GM23248 (cell line): ENCODE data around the gene LTB4R. TPM values are rescaled to one million over a fixed set of nuclear protein-coding genes. Genes with fewer than 3 reads are reported as not detected.

Experiments used
- DNase-seq: peaks from one replicate; pipeline ENCODE4 v3.0.0-alpha.2; 2015
- H2AFZ ChIP-seq: fragments of 200-600 bp; sonication (generic); 2 replicates; pipeline ENCODE4 v1.6.1; 2016; ENCODE audit warnings: antibody characterized with exemption
- H3F3A ChIP-seq: fragments of 200-600 bp; sonication (generic); 2 replicates; pipeline ENCODE4 v1.6.1; 2016; ENCODE audit warnings: mild to moderate bottlenecking, antibody characterized with exemption, mixed run types; ENCODE audit not compliant: insufficient read depth
- H3K27ac ChIP-seq: fragments of 200-600 bp; sonication (generic); 2 replicates; pipeline ENCODE4 v1.5.1; 2016; ENCODE audit warnings: mild to moderate bottlenecking
- H3K27me3 ChIP-seq: fragments of 200-600 bp; sonication (generic); replicated peaks from 2 replicates; pipeline ENCODE4 v1.6.1; 2016; ENCODE audit warnings: mild to moderate bottlenecking; ENCODE audit not compliant: insufficient read depth
- H3K36me3 ChIP-seq: fragments of 200-600 bp; sonication (generic); 2 replicates; pipeline ENCODE4 v1.6.1; 2016; ENCODE audit warnings: low read depth, mild to moderate bottlenecking
- H3K4me1 ChIP-seq: fragments of 200-600 bp; sonication (generic); 2 replicates; pipeline ENCODE4 v1.6.1; 2016; ENCODE audit warnings: mild to moderate bottlenecking; ENCODE audit not compliant: insufficient read depth
- H3K4me2 ChIP-seq: fragments of 200-600 bp; sonication (generic); one replicate; pipeline ENCODE4 v1.6.1; 2016; ENCODE audit warnings: mild to moderate bottlenecking; ENCODE audit not compliant: unreplicated experiment
- H3K4me3 ChIP-seq: fragments of 200-600 bp; sonication (generic); 2 replicates; pipeline ENCODE4 v1.5.1; 2016; ENCODE audit warnings: mild to moderate bottlenecking
- H3K79me2 ChIP-seq: fragments of 200-600 bp; sonication (generic); 2 replicates; pipeline ENCODE4 v1.6.1; 2016; ENCODE audit warnings: mild to moderate bottlenecking; ENCODE audit not compliant: insufficient read depth
- H3K9ac ChIP-seq: fragments of 200-600 bp; sonication (generic); 2 replicates; pipeline ENCODE4 v1.6.1; 2016; ENCODE audit warnings: mild to moderate bottlenecking
- H3K9me2 ChIP-seq: fragments of 200-600 bp; sonication (generic); 2 replicates; pipeline ENCODE4 v1.6.1; 2016; ENCODE audit warnings: mixed run types, mild to moderate bottlenecking, moderate library complexity; ENCODE audit not compliant: insufficient read depth
- H3K9me3 ChIP-seq: fragments of 200-600 bp; sonication (generic); one replicate; pipeline ENCODE4 v1.6.1; 2017; ENCODE audit warnings: low read depth
- H4K20me1 ChIP-seq: fragments of 200-600 bp; sonication (generic); 2 replicates; pipeline ENCODE4 v1.6.0; 2016; ENCODE audit not compliant: insufficient read depth
- EZH2 ChIP-seq: fragments of 200-600 bp; sonication (generic); IDR thresholded peaks from 2 replicates; pipeline ENCODE4 v1.6.1; 2018; ENCODE audit warnings: antibody characterized with exemption, mild to moderate bottlenecking; ENCODE audit not compliant: insufficient read depth, poor library complexity, severe bottlenecking
- EZH2phosphoT487 ChIP-seq: fragments of 200-600 bp; sonication (generic); IDR thresholded peaks from 2 replicates; pipeline ENCODE4 v1.6.1; 2018; ENCODE audit warnings: antibody characterized with exemption, moderate library complexity, mild to moderate bottlenecking, low read depth; ENCODE audit not compliant: insufficient read depth
- WGBS, 2 experiments: methylation state at CpG; one replicate each; pipeline ENCODE4 v1.1.6; 2015 to 2017; ENCODE audit warnings: low lambda C conversion rate in 2 of 2, low coverage in 1 of 2; ENCODE audit errors: missing lambda C conversion rate in 2 of 2; 5-methylcytosine and 5-hydroxymethylcytosine counted together
- in situ Hi-C: fragments of 300-500 bp; cut with MboI; formaldehyde crosslinking; loops from 2 replicates; pipeline ENCODE4 v1.15.0; 2020
- polyA plus RNA-seq: library from polyadenylated mRNA; unstranded; fragments of >200 nt; fragmentation: Nextera tagmentation; extraction: Ambion mirVana; gene quantifications from 2 replicates; pipeline ENCODE4 v1.2.1, GENCODE V29; 2016
- total RNA-seq: library from RNA; depleted of rRNA; stranded (reverse); fragments of >200 nt; shearing (Covaris generic); gene quantifications from 2 replicates; pipeline ENCODE4 v1.2.3, GENCODE V29; 2014

The LTB4R gene
- total and polyA plus RNA-seq, 2 experiments from 2014 or later = 1.1 to 2.4 TPM

- peaks cover 16% of the 10 kb centered on the region; the same call in 1 of the 2 replicates for H3K4me1 ChIP-seq
- H3K4me2 ChIP-seq = no peak overlapping the region
- no peaks in the 10 kb centered on the region for H4K20me1 ChIP-seq
- no peaks in the 10 kb centered on the region for H3K36me3 ChIP-seq
- no peak overlapping the region for H3K4me3 ChIP-seq
- no peaks in the 10 kb centered on the region for H3K79me2 ChIP-seq
- H3F3A ChIP-seq = no peaks in the 10 kb centered on the region
- TF ChIP-seq EZH2 = no peak
- in situ Hi-C loops = no loop called here
- WGBS, 2 experiments = 75 to 81% methylated on average over 7 of the region's 7 CpGs
- H2AFZ ChIP-seq = no peak overlapping the region
- DNase-seq = no peak
- H3K9ac ChIP-seq = no peak overlapping the region
- H3K9me3 ChIP-seq = no peaks in the 10 kb centered on the region
- no peak overlapping the region for H3K27ac ChIP-seq
- H3K27me3 ChIP-seq = no peaks in the 10 kb centered on the region
- no peaks in the 10 kb centered on the region for H3K9me2 ChIP-seq
These were observed 29.7 kb upstream of the LTB4R start for GRCh38 chr14:24281636-24282035.

- H3K4me3 ChIP-seq = no peak overlapping the region
- DNase-seq = no peak
- in situ Hi-C loops = no loop called here
- no peaks in the 10 kb centered on the region for H3K36me3 ChIP-seq
- H4K20me1 ChIP-seq = no peaks in the 10 kb centered on the region
- H3K9me2 ChIP-seq = no peaks in the 10 kb centered on the region
- no peaks in the 10 kb centered on the region for H3K79me2 ChIP-seq
- H3K4me1 ChIP-seq = peaks cover 16% of the 10 kb centered on the region; the same call in 1 of the 2 replicates
- H3K27me3 ChIP-seq = no peaks in the 10 kb centered on the region
- H2AFZ ChIP-seq = no peak overlapping the region
- H3K9ac ChIP-seq = no peak overlapping the region
- H3F3A ChIP-seq = no peaks in the 10 kb centered on the region
- no peak overlapping the region for H3K4me2 ChIP-seq
- H3K27ac ChIP-seq = no peak overlapping the region
- TF ChIP-seq EZH2 = no peak
- no peak for TF ChIP-seq EZH2phosphoT487
- 67 to 75% methylated on average over 3 of the region's 3 CpGs for WGBS, 2 experiments
- no peaks in the 10 kb centered on the region for H3K9me3 ChIP-seq
These were observed 28.6 kb upstream of the LTB4R start for GRCh38 chr14:24282736-24283135.

- Histone ChIP-seq H3K27me3 (no peaks in the 10 kb centered on the region), H3K79me2 (no peaks in the 10 kb centered on the region), H3K4me3 (no peak overlapping the region), H3K27ac (no peak overlapping the region), H3K4me1 (peaks cover 13% of the 10 kb centered on the region; the same call in 1 of the 2 replicates), H3K9ac (no peak overlapping the region), H4K20me1 (no peaks in the 10 kb centered on the region), H3F3A (no peaks in the 10 kb centered on the region), H3K4me2 (no peak overlapping the region), H3K9me3 (no peaks in the 10 kb centered on the region), H3K9me2 (no peaks in the 10 kb centered on the region), H3K36me3 (no peaks in the 10 kb centered on the region), H2AFZ (no peak overlapping the region)
- 74 to 76% methylated on average over 5 of the region's 5 CpGs for WGBS, 2 experiments
- in situ Hi-C loops = no loop called here
- no peak for DNase-seq
- TF ChIP-seq EZH2 (no peak), EZH2phosphoT487 (no peak)
These were observed 27.4 kb upstream of the LTB4R start for GRCh38 chr14:24283796-24284460.

GRCh38 chr14:24284501-24285035 lies 26.7 kb upstream of the LTB4R start:
- no peak for TF ChIP-seq EZH2phosphoT487
- TF ChIP-seq EZH2 = no peak
- H3F3A ChIP-seq = no peaks in the 10 kb centered on the region
- H3K27me3 ChIP-seq = no peaks in the 10 kb centered on the region
- H4K20me1 ChIP-seq = no peaks in the 10 kb centered on the region
- no peaks in the 10 kb centered on the region for H3K9me2 ChIP-seq
- DNase-seq = no peak
- no peak overlapping the region for H3K9ac ChIP-seq
- in situ Hi-C loops = no loop called here
- H3K9me3 ChIP-seq = no peaks in the 10 kb centered on the region
- H3K36me3 ChIP-seq = no peaks in the 10 kb centered on the region
- no peak overlapping the region for H2AFZ ChIP-seq
- no peak overlapping the region for H3K27ac ChIP-seq
- H3K4me3 ChIP-seq = no peak overlapping the region
- H3K4me2 ChIP-seq = no peak overlapping the region
- no peaks in the 10 kb centered on the region for H3K79me2 ChIP-seq
- peaks cover 7% of the 10 kb centered on the region; the same call in 1 of the 2 replicates for H3K4me1 ChIP-seq
- 40 to 41% methylated on average over 9 to 11 of the region's 11 CpGs for WGBS, 2 experiments
